DOHH2 (cell line): ENCODE results near the gene ADAM19.

Experiments
- CTCF ChIP-seq: fragments of 200-600 bp; sonication (generic); IDR thresholded peaks from one replicate; pipeline ENCODE4 v1.5.1; 2014; ENCODE audit warnings: antibody characterized with exemption, mild to moderate bottlenecking, low read depth, low read length; ENCODE audit not compliant: poor library complexity, severe bottlenecking
- EZH2phosphoT487 ChIP-seq: fragments of 200-600 bp; sonication (generic); IDR thresholded peaks from 2 replicates; pipeline ENCODE4 v1.6.1; 2017; ENCODE audit warnings: borderline replicate concordance, mild to moderate bottlenecking, antibody characterized with exemption, low read length, moderate library complexity, mixed read lengths

- TF ChIP-seq CTCF (no peak), EZH2phosphoT487 (no peak)
Observed at GRCh38 chr5:157530226-157530972, 45.2 kb downstream of the ADAM19 start.
